HG03108 (cell line): ENCODE results near the gene HACD1.

Experiments used
- ATAC-seq: cut with Tn5 transposase; IDR thresholded peaks from one replicate; pipeline ENCODE4 v1.9.1; 2021; ENCODE audit warnings: moderate library complexity; ENCODE audit not compliant: unreplicated experiment

The HACD1 gene

DNA sequence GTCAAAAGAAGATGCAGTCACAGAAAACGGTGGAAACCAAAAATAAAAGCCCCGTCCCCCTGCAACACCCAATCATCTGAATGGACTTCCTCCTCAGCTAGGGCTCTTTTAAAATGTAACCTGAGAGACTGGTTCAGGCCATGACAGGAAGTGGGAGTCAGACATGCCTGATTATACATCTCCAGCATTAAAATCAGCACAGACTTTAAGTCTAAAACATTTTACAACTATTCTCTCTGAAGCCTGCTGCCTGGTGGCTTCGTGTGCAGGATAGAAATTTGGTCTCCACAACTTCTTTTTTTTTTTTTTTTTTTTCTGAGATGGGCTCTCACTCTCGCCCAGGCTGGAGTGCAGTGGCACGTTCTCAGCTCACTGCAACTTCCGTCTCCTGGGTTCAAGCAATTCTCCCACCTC lies 30.3 kb downstream of the HACD1 start:
- peak; percentile 61 for ATAC-seq

DNA sequence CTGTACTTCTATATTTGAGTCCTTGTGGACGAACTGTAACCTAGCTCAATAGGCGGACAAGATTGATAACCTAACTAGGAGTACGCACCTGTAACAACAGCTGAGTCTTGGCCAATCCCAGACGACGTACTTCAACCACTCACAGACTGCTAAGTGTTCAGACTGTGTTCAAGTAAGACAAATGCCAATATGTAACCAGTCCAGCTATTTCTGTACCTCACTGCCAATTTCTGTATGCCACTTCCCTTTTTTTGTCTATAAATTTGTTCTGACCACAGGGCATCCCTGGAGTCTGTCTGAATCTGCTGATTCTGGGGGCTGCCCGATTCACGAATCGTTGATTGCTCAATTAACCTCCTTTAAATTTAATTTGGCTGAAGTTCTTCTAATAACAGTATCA lies 32.2 kb downstream of the HACD1 start:
- ATAC-seq = peak; percentile 66

DNA sequence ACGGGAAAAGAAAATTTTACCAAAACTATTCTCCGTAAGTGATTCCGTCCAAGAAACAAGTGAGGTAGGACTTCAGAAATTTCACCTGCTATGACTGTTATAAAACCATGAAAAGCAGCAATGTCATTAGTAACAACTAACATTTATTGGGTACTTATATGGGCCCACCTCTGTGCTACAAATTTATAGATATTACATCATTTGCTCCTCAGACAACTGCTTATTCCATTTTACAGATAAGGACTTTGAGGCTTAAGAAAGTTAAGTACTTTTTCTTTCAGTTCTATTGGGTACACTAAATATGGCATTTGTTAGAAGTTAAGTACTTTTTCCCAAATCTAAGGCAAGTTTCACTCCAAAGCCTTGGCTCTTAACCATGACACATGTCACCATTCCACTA lies 36.3 kb downstream of the HACD1 start:
- ATAC-seq = no peak

DNA sequence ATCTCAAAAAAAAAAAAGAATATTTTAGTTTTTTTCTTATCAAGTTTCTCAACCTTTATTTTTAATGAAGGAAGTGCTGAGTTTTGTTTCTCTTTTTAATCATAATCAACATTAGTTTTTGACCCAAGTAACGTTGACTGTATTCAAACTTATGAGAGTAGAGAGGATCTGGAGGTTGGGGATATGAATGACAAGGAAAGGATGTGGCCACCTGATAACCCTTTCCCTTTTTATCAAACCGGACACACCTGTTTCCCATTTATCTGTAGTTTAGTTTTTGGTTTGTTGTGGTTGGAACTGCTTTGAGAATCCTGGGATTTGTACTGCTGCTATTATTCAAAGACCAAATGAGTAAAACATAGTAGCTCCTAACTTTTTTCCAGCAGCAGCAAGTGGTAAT lies 38.6 kb downstream of the HACD1 start:
- no peak for ATAC-seq

DNA sequence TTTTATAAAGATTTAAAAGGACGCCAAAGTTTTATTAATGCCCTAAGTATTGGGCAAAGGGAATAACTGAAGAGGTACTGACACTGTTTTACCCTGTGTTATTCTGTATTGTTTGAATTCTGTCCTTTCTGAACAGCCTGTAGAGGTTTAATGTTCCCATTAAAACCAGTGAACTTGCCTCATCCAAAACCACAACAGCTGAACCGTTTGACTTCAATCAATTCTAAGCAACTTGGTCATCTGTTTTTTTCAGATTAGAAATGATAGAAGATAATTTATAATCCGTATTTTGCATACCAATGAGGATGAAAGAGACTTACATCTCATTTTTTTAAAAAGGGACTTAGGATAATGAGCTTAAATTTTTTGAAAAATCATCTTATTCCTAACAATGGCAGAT lies 40.4 kb downstream of the HACD1 start:
- no peak for ATAC-seq

DNA sequence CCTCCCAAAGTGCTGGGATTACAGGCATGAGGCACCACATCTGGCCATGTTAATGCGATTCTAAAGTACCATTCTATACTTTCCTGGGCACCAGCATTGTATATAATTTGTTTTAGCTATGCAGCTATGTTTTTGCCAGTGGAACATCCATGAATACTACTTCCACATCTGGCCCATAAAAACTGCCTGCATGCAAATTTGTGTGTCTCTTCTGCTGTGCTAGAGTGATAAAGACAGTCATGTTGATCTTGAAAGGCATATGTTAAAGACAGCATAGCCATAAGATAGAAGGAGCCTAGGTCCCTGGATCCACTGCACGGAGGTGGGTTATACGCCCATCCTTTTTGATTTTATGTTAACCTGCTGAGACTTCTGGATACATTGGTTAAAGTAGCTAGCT lies 52.3 kb downstream of the HACD1 start:
- no peak for ATAC-seq

DNA sequence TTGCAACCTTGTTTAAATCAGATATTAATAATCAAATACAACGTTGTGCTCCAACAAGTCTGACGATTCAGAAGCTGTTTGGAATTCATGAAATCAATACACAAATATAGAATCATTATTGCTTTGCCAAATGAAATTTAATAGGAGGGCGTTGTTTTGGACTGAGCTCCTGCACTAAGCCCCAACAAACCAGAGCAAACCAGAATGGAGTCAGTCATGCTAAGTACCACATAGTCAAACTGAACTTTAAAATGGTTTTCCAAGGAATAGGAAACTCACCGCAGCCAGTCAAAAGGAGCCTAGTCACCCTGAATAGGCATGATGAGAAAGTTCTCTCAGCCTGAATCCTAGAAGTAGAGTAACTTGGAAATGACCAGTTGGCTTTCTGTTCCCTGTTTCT lies 53.7 kb downstream of the HACD1 start:
- ATAC-seq = no peak

DNA sequence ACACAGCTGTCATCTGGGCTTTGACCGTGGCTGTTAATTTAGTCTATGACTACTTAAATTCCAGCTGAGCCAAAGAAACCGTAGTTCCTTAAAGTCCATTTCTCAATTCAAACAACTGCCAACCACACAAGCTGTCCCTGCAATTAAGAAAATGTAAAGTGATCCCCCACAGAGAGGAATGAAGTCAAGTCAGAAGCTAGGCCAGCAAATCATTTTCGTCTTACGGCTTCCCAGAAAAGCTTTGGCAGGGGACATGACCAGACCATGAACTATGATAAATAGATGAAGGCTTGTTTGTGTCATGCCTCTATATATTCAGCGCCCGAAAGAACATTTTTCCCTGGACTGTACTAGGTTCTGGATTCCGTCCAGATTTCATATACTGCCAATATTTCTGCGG lies 54.6 kb downstream of the HACD1 start:
- ATAC-seq = no peak

DNA sequence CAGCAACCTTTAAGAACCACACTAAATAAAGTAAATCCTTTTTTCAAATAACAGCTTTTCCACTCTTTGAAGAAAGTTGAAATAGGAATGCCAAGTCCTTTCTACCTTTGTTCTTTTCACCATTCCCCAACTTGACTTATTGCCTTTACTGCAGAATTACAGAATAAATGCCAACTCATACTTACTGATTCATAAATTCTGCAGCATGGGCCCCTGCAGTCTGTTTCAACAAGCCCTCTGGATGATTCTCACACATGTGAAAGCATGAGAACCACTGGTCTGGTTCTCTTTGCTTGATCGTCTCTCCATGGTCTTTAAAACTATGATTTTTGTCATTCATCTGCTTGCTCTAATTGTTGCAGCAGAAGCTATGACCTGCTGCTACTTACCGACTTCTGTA lies 56.1 kb downstream of the HACD1 start:
- ATAC-seq = no peak

DNA sequence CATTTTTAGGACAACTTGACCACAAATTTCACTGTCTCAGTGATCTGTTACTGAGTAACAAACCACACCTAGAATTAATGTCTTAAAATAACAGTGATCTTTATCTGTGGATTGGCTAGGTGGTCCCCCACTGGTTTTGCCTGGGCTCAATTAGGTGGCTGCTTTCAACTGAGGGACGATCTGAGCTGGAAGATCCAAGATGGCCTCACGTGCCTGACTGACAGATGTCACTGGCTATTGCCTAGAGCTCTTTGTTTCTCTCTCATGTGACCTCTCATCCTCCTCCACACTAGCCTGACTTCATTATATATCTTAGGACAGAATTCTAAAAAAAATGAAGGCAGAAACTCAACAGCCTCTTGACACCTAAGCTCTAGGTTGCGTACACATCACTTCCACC lies 59.7 kb downstream of the HACD1 start:
- ATAC-seq = no peak

DNA sequence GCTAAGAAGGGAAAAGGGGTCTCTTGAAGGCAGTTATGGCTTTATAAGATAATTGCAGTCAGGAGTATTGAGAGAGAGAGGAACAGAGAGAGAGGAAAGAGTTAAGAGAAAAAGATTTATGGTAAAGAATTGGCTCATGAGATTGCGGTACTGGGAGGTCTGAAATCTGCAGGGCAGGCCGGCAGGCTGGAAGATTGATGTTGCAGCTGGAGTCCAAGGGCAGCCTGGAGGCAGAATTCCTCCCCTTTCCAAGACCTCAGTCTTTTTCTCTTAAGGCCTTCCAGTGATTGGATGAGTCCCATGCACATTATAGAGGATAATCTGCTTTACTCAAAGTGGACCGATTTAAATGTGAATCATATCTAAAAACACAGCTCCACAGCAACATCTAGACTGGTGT lies 68.4 kb downstream of the HACD1 start:
- ATAC-seq = no peak

DNA sequence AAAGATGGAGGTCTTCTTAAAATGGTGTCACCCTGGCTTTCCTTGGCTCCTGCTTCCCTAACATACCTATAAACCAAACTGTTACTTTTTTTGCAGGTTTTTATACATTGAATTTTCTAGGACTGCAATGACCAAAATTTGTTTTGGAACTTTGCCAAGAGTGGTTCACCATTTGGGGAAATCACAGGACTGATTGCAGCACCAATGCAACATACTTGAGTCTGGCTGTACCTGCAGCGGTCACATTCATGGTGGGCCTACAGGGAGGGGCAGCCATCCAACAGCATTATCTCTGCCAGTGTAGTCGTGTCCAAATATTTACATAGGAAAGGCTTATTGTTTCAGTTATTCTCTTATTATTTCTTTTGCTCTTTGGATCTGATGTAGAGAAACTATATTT lies 69.0 kb downstream of the HACD1 start:
- no peak for ATAC-seq

DNA sequence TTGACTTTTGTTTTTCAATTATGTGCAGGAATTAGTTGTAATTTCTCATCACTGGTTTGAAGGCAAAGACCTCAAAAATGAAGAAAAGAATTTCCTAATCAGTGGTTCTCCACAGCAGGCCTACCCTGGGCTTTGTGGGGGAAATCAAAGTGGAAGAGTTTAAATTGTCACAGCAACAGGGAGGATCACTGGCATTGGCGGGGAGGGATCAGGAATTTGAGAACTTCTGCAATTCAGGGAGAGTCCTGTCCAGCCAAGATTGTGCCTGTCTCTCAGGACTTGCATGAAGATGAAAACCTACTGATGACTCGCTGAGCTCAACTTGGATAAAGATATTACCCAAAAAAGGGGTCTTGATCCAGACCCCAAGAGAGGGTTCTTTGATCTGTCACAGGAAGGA lies 70.1 kb downstream of the HACD1 start:
- ATAC-seq = no peak

DNA sequence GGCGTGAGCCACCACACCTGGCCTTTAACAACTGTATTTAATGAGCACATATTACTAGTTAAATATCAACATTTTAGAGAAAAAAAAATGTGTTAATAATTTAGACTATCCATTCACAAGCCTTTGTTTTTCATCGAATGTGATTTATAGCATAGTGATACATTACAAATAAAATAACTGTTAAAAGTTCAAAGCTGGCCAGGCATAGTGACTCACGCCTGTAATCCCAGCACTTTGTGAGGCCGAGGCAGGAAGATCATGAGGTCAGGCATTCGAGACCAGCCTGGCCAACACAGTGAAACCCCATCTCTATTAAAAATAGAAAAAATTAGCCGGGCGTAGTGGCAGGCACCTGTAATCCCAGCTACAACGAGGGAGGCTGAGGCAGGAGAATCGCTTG lies 72.7 kb downstream of the HACD1 start:
- ATAC-seq = no peak
